A172 (cell line): Measurements from ENCODE around the gene RIT2. TPM values are rescaled to one million over a fixed set of nuclear protein-coding genes. Genes with fewer than 3 reads are reported as not detected.
"Not testable (repeated sequence)": the region's sequence is repeated elsewhere in the genome, so short reads cannot be mapped to it uniquely, and the experiment has no call there.

Experiments used
- DNase-seq: peaks from one replicate; pipeline ENCODE4 v3.0.0-alpha.2; 2015; ENCODE audit warnings: low spot score
- total RNA-seq: library from RNA; depleted of rRNA; stranded (reverse); fragments of >200 nt; shearing (Covaris generic); gene quantifications from 2 replicates; pipeline ENCODE4 v1.2.3, GENCODE V29; 2014

The RIT2 gene
- total RNA-seq, 1 experiment from 2014 or later, result not detected

- no peak for DNase-seq
Measured at GRCh38 chr18:42838546-42839145, 276.8 kb downstream of the RIT2 start.

GRCh38 chr18:42830936-42831335 is 284.5 kb downstream of the RIT2 start:
- no peak for DNase-seq

- no peak for DNase-seq
Measured at GRCh38 chr18:42828881-42829280, 286.6 kb downstream of the RIT2 start.

GRCh38 chr18:42824178-42824577 is 291.3 kb downstream of the RIT2 start:
- no peak for DNase-seq

- no peak for DNase-seq
Measured at GRCh38 chr18:42822711-42823110, 292.8 kb downstream of the RIT2 start.

- DNase-seq, result no peak
Measured at GRCh38 chr18:42821492-42821891, 294.0 kb downstream of the RIT2 start.

- no peak for DNase-seq
Measured at GRCh38 chr18:42814618-42815017, 300.9 kb downstream of the RIT2 start.

GRCh38 chr18:42814184-42814583 is 301.3 kb downstream of the RIT2 start:
- DNase-seq, result no peak

- no peak for DNase-seq
Measured at GRCh38 chr18:42813570-42813969, 301.9 kb downstream of the RIT2 start.

- DNase-seq, result no peak
Measured at GRCh38 chr18:42807887-42808286, 307.6 kb downstream of the RIT2 start.

- DNase-seq, result no peak
Measured at GRCh38 chr18:42801706-42802105, 313.8 kb downstream of the RIT2 start.

GRCh38 chr18:42798606-42799170 is 316.8 kb downstream of the RIT2 start:
- no peak for DNase-seq

- not testable (repeated sequence) for DNase-seq
Measured at GRCh38 chr18:42795213-42795789, 320.2 kb downstream of the RIT2 start.

GRCh38 chr18:42792731-42793130 is 322.8 kb downstream of the RIT2 start:
- no peak for DNase-seq

- no peak for DNase-seq
Measured at GRCh38 chr18:42784632-42785031, 330.9 kb downstream of the RIT2 start.

GRCh38 chr18:42782929-42783328 is 332.6 kb downstream of the RIT2 start:
- no peak for DNase-seq

- DNase-seq, result no peak
Measured at GRCh38 chr18:42781298-42781815, 334.1 kb downstream of the RIT2 start.

- DNase-seq, result no peak
Measured at GRCh38 chr18:42780171-42780570, 335.3 kb downstream of the RIT2 start.

- DNase-seq, result no peak
Measured at GRCh38 chr18:42778445-42779042, 336.9 kb downstream of the RIT2 start.

GRCh38 chr18:42778024-42778423 is 337.5 kb downstream of the RIT2 start:
- no peak for DNase-seq

- peak; percentile 43 for DNase-seq
Measured at GRCh38 chr18:42773870-42774269, 341.6 kb downstream of the RIT2 start.

GRCh38 chr18:42771936-42772335 is 343.5 kb downstream of the RIT2 start:
- DNase-seq, result no peak

- peak; percentile 34 for DNase-seq
Measured at GRCh38 chr18:42765302-42765701, 350.2 kb downstream of the RIT2 start.
